ENCODE data around the gene ZNF846.
"Not testable (repeated sequence)": the region's sequence is repeated elsewhere in the genome, so short reads cannot be mapped to it uniquely, and the experiment has no call there.

ZNF846 gene

DNA sequence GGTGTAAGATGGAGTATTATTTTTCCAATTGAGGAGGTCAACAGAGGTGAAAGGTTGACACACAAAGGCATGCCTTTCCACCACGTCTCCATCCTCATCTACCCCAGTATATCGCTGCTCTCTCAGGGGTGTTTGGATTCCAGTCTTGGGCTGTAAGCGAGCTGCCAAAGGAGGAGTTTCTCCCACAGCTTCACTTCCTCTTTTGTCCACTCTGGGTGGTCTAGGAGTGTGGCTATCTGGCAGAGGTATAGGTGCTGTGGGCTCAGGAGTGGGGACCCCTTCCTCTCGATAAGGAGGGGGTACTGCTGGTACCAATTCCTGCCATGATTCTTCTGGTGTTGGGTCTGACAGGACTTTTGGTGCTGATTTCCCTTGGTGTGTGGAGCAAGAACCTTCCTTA is 39.4 kb downstream of the ZNF846 start:
- Histone ChIP-seq H3K4me3 (replicated peaks; ENCODE audit: insufficient read depth, low read length) (no peak overlapping the region), H3K27me3 (ENCODE audit: insufficient read depth, poor library complexity, severe bottlenecking) (no peaks in the 10 kb centered on the region), H3K27ac (replicated peaks) (no peak overlapping the region)
- DNase-seq (ENCODE audit: low read depth in 1 of 2, low spot score in 1 of 2), result no peak
- peak; percentile 78 for TF ChIP-seq SPI1 (IDR thresholded peaks at IDR 0.05; ENCODE audit: borderline replicate concordance, low read depth)
- TF ChIP-seq, protein P1, sequence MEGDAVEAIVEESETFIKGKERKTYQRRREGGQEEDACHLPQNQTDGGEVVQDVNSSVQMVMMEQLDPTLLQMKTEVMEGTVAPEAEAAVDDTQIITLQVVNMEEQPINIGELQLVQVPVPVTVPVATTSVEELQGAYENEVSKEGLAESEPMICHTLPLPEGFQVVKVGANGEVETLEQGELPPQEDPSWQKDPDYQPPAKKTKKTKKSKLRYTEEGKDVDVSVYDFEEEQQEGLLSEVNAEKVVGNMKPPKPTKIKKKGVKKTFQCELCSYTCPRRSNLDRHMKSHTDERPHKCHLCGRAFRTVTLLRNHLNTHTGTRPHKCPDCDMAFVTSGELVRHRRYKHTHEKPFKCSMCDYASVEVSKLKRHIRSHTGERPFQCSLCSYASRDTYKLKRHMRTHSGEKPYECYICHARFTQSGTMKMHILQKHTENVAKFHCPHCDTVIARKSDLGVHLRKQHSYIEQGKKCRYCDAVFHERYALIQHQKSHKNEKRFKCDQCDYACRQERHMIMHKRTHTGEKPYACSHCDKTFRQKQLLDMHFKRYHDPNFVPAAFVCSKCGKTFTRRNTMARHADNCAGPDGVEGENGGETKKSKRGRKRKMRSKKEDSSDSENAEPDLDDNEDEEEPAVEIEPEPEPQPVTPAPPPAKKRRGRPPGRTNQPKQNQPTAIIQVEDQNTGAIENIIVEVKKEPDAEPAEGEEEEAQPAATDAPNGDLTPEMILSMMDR (IDR thresholded peaks at IDR 0.05; ENCODE audit: insufficient read depth, low read length), result no peak

- H3K27ac ChIP-seq (replicated peaks), result no peak overlapping the region
- no peaks in the 10 kb centered on the region for H3K27me3 ChIP-seq (ENCODE audit: insufficient read depth, poor library complexity, severe bottlenecking)
- no peak for DNase-seq (ENCODE audit: low read depth in 1 of 2, low spot score in 1 of 2)
- TF ChIP-seq, protein P1 (IDR thresholded peaks at IDR 0.05; ENCODE audit: insufficient read depth, low read length), result no peak
- TF ChIP-seq SPI1 (IDR thresholded peaks at IDR 0.05; ENCODE audit: borderline replicate concordance, low read depth) (no peak), GABPA (IDR thresholded peaks at IDR 0.05; ENCODE audit: low read depth) (no peak), POLR2AphosphoS5 (IDR thresholded peaks at IDR 0.05; ENCODE audit: low read depth) (no peak)
- TF ChIP-seq, protein P2, sequence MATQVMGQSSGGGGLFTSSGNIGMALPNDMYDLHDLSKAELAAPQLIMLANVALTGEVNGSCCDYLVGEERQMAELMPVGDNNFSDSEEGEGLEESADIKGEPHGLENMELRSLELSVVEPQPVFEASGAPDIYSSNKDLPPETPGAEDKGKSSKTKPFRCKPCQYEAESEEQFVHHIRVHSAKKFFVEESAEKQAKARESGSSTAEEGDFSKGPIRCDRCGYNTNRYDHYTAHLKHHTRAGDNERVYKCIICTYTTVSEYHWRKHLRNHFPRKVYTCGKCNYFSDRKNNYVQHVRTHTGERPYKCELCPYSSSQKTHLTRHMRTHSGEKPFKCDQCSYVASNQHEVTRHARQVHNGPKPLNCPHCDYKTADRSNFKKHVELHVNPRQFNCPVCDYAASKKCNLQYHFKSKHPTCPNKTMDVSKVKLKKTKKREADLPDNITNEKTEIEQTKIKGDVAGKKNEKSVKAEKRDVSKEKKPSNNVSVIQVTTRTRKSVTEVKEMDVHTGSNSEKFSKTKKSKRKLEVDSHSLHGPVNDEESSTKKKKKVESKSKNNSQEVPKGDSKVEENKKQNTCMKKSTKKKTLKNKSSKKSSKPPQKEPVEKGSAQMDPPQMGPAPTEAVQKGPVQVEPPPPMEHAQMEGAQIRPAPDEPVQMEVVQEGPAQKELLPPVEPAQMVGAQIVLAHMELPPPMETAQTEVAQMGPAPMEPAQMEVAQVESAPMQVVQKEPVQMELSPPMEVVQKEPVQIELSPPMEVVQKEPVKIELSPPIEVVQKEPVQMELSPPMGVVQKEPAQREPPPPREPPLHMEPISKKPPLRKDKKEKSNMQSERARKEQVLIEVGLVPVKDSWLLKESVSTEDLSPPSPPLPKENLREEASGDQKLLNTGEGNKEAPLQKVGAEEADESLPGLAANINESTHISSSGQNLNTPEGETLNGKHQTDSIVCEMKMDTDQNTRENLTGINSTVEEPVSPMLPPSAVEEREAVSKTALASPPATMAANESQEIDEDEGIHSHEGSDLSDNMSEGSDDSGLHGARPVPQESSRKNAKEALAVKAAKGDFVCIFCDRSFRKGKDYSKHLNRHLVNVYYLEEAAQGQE (IDR thresholded peaks at IDR 0.05; ENCODE audit: insufficient replicate concordance, low read depth), result no peak
- H3K4me3 ChIP-seq (replicated peaks; ENCODE audit: insufficient read depth, low read length), result no peak overlapping the region
Measured at GRCh38 chr19:9727644-9728043, 40.9 kb downstream of the ZNF846 start.

GRCh38 chr19:9725508-9726201 is 42.9 kb downstream of the ZNF846 start:
- not testable (repeated sequence) for H3K4me3 ChIP-seq (replicated peaks; ENCODE audit: insufficient read depth, low read length); H3K27me3 ChIP-seq (ENCODE audit: insufficient read depth, poor library complexity, severe bottlenecking); DNase-seq (ENCODE audit: low read depth in 1 of 2, low spot score in 1 of 2); H3K27ac ChIP-seq (replicated peaks)

- no peak overlapping the region for H3K4me3 ChIP-seq (replicated peaks; ENCODE audit: insufficient read depth, low read length)
- no peaks in the 10 kb centered on the region for H3K27me3 ChIP-seq (ENCODE audit: insufficient read depth, poor library complexity, severe bottlenecking)
- DNase-seq (ENCODE audit: low read depth in 1 of 2, low spot score in 1 of 2), result no peak
- H3K27ac ChIP-seq (replicated peaks), result no peak overlapping the region
- TF ChIP-seq GABPA (IDR thresholded peaks at IDR 0.05; ENCODE audit: low read depth) (no peak), POLR2AphosphoS5 (IDR thresholded peaks at IDR 0.05; ENCODE audit: low read depth) (no peak)
Measured at GRCh38 chr19:9724157-9724556, 44.4 kb downstream of the ZNF846 start.

DNA sequence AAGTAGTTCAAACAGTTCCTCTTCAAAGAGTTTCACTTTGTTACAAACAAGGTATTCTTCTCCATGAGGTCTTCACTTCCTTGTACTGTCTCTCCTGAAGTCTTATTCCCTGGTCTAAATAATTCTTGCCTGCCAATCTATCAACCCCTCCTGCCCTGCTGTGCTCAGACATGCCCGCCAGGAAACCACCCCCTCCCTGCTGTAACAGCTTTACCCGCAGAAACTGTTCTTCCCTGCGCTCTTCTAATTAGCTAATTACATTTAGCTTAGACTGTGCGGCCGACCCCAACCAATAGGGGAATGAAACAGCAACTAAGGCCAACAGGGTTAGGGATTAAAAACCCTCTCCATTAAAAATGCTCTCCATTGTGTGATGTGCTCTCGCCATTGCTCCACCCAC is 46.7 kb downstream of the ZNF846 start:
- H3K4me3 ChIP-seq (replicated peaks; ENCODE audit: insufficient read depth, low read length), result no peak overlapping the region
- DNase-seq (ENCODE audit: low read depth in 1 of 2, low spot score in 1 of 2), result peak in 1 of 2 experiments; percentile 30
- peak overlapping the region; percentile 10; the same call in 1 of the 2 replicates for H3K27ac ChIP-seq (replicated peaks)
- TF ChIP-seq GABPA (IDR thresholded peaks at IDR 0.05; ENCODE audit: low read depth) (no peak), SPI1 (IDR thresholded peaks at IDR 0.05; ENCODE audit: borderline replicate concordance, low read depth) (no peak), POLR2AphosphoS5 (IDR thresholded peaks at IDR 0.05; ENCODE audit: low read depth) (no peak)
- TF ChIP-seq, protein P1 (IDR thresholded peaks at IDR 0.05; ENCODE audit: insufficient read depth, low read length), result no peak
- TF ChIP-seq, protein P2 (IDR thresholded peaks at IDR 0.05; ENCODE audit: insufficient replicate concordance, low read depth), result no peak
- no peaks in the 10 kb centered on the region for H3K27me3 ChIP-seq (ENCODE audit: insufficient read depth, poor library complexity, severe bottlenecking)

All from HL-60 (cell line).